Activated CD4-positive, alpha-beta T cell treated with anti-CD3 and anti-CD28 coated beads, Interleukin-2, amount 50 U/mL, for 24 hours (primary cell): ENCODE measurements around the gene KRTAP5-9.
"Not testable (repeated sequence)": the region's sequence is repeated elsewhere in the genome, so short reads cannot be mapped to it uniquely, and the experiment has no call there.

Experiments
- DNase-seq, 2 donors: peaks; one replicate each; pipeline ENCODE4 v3.0.0-alpha.2; 2020; ENCODE audit warnings: low read depth in 1 of 2, low spot score in 1 of 2

The KRTAP5-9 gene

GRCh38 chr11:71548120-71548519, at the start of gene KRTAP5-9:
KRTAP5-9 (plus strand) TSS chr11:71548420; CDS start chr11:71548658, 238 bp downstream.
- DNase-seq, result no peak

DNA sequence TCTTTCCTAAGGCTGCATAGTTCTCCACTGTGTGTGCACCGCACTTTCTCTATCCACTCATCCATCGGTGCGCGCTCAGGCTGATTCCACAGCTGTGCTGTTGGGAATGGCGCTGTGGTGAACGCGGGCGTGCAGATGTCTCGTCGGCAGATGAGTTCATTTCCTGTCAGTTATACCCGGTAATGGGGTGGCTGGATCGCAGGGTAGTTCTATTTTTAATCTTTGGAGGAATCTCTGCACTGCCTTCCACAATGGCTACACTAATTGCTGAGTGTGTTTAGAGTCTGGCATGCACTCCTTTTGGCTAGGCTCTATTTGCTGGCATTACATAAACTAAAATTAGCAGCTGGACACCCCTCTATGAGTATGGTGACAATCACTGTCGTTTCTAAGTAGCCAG, 49.1 kb upstream of the KRTAP5-9 start:
- no peak for DNase-seq

DNA sequence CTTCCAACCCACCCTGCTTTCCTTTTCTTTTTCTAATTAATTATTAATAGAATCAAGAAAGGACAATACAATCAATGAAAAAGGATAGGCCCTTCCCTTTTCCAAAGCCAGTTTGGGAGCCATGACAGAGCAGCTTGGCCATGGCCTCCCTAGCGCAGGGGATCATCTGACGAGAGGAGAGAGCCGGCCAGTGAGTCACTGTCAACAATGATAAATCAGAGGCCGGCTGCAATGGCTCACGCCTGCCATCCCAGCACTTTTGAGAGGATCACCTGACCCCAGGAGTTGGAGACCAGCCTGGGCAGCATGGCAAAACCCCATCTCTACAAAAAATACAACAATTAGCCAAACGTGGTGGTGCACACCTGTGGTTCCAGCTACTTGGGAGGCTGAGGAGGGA, 48.7 kb upstream of the KRTAP5-9 start:
- DNase-seq, result no peak

GRCh38 chr11:71500601-71501021, 47.6 kb upstream of the KRTAP5-9 start:
- no peak for DNase-seq

DNA sequence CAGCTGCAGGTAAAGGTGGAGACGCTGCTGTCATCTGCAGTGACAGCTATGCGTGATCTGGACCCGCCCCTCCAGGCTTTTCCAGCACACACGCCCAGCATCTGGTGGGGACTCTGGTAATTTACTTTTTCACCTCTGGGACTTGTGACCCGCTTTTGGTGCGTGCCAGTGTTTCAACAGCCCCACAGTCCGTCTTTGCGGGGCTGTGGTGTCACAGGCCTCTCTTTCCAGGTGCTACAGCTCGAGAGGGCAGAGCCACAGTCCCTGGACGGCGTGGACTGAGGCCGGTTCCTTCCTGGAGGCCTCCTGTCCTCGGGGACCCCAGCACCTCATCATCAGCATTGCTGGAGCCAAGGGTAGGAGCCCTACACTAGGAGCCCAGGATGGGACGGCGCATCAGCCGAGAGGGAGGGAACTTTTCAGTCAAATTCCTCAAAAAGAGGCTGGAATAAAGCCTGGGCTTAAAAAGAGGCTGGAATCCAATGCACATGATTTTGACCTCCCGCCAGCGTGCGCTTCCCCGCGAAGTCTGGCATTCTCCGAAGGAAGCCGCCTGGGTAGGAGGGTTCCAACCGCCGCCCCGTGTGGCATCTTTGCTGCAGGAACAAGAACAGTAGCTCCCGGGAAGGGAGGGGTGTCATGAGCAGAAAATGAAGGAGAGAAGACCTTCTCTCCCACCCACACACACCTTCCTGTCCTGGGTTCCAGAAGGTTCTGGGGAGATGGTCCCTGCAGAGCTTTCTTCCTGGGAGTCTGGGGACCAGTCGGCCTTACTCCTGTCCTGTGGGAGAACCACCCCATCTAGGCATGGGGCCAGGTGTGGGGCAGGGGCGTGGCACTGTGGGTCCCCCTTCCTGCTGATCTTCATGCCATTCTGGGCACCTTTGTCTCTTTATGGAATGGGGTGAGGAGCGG, 46.9 kb upstream of the KRTAP5-9 start:
- no peak for DNase-seq

- no peak for DNase-seq
Measured at GRCh38 chr11:71502026-71502425, 46.2 kb upstream of the KRTAP5-9 start.

- no peak for DNase-seq
Measured at GRCh38 chr11:71502871-71503435, 45.3 kb upstream of the KRTAP5-9 start.

GRCh38 chr11:71504531-71504930, 43.7 kb upstream of the KRTAP5-9 start:
- no peak for DNase-seq

DNA sequence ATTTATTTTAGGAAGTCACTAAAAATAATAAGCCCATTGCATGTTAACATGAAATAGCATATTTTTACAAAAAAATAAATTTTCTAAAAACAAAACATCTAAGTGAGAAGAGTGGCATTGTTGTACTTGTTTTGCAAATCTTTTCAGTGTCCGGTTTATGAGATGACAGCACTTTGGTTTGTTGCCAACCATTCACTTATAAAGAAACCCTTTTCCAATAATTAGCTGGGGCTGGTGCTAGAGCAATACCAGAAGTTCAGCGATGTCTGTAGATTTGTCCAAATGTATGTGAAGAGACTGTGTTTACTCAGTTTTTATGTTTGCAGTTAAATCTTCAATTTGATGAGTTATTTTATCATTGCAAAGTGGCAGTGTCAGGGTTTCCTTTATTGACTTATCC, 43.2 kb upstream of the KRTAP5-9 start:
- no peak for DNase-seq

GRCh38 chr11:71505781-71506180, 42.4 kb upstream of the KRTAP5-9 start:
- DNase-seq, result no peak

DNA sequence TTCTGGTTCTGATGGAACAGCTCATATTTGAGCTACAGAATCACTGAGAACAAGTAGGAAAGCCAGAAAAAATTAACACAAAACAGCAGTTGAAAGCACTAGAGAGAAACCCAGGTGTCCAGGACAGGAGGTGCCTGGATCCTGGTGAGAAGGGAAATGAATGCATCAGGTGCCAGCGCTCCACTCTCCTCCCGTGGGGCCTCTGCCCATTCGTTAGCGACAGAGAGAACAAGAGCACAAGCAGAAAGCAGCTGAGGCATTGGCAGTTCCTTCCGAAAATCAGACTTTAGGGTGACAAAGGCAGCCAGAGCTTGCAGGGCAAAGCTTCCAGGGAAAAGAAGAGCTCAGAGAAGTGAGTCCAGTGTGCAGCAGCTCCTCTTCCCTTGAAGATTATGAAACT, 41.1 kb upstream of the KRTAP5-9 start:
- no peak for DNase-seq

DNA sequence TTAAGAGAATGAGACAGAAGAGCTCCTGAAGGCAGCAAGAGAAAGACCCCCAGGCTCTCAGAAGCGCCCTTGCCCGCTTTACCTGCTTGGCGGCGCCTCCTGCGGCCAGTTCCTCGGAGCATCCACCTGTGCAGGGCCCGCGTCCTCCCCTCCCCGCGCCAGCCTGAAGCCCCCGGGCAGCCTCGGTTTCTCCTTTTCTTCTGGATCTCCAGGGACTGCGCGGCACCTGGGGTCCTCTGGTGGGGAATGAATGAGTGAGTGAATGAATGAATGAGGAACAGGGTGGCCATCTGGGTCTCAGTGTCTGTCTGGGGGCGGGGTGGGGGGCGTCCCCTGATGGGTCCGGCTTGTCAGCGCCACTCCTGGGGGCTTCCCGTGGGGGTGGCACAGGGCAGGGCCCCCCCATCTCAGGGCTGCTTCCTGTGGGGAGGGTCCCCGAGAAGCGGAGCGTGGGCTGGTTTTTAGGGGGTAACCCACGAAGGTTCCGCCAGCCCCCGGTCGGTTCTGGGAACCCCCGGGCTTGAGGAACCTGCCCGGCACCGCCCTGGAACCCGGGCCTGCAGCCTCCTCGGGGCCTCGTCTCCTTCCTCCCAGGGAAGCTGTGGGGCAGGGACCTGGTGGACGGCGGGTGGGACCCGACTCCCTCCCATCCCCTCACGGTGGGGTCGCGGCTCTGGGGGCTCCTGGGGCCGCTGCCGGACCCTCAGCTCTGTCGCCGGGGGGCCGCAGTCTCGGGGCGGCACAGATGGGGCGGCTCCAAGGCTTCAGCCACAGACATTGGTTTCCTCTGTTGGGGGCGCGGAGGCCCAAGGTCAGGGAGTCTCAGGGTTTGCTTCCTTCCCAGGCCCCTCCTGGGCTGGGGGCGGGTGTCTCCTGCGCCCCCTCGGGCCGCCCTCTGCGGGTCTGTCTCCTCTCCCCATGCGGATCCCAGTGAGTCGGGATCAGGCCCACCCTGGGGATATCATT, 29.4 kb upstream of the KRTAP5-9 start:
- DNase-seq, result no peak

- DNase-seq, result no peak
Measured at GRCh38 chr11:71519546-71519945, 28.7 kb upstream of the KRTAP5-9 start.

DNA sequence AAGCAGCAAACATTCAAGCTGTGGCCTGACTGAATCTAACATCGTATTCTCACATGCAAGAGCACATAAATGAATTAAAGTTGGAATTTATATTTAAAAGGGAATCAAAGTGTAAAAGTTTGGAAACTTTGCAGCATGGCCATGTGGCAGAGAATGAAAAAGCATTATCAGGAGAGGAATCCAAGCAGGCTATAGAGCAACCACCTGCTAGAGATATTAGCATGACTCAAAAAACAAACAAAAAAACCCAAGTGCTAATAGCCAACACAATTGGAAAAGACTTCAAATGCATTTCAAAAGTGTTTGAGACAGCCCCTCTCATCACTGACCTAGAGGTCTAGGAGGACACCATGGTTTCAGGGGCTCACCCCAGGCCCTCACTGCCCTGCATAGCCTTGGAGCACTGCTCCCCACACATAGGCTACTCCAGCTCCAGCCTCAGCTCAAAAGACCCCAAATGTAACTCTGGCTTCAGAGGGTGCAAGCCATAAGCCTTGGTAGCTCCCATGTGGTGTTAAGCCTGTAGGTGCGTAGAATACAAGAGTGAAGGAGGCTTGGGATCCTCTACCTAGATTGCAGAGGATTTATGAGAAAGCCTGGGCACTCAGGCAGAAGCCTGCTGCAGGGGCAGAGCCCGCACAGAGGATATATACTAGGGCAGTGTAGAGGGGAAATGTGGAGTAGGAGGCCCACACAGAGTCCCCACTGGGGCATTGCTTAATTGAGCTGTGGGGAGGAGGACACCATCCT, 22.9 kb upstream of the KRTAP5-9 start:
- no peak for DNase-seq

GRCh38 chr11:71525938-71526495, 22.2 kb upstream of the KRTAP5-9 start:
- no peak for DNase-seq

- not testable (repeated sequence) for DNase-seq
Measured at GRCh38 chr11:71526796-71527575, 21.2 kb upstream of the KRTAP5-9 start, which contains the start of gene KRTAP5-7. KRTAP5-7 (plus strand) TSS chr11:71527267; CDS start chr11:71527301, 34 bp downstream.

GRCh38 chr11:71527576-71528210, 20.5 kb upstream of the KRTAP5-9 start:
- DNase-seq, result no peak

- no peak for DNase-seq
Measured at GRCh38 chr11:71530602-71531001, 17.6 kb upstream of the KRTAP5-9 start.

DNA sequence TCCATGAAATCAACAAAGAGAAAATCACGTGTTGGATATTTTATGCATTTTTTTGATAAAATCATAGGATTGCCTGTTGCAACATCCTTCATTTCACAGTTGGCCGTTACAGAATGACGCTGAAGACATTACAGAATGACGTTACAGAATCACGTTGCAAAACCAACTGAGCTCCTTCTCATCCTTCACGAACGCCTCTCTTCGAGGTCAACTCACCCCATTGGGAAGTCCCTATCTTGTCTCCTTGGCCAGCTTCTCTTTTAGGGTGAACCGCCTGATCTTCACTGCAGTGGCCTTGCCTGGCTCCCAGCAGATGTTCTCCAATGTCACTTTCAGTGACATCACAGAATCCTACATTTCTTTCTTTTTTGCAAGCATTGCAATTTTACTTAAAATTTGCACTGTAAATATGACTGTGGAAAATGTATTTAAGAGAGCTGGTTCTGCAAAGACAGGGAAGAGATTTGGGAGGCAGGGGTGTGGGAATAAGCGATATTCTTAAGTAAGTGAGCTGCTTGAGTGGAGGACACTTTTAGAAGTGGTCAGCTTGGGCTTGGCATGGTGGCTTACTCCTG, 16.1 kb upstream of the KRTAP5-9 start:
- DNase-seq, result no peak
